ENCODE data around the gene SOCS1. TPM values are rescaled to one million over a fixed set of nuclear protein-coding genes. Genes with fewer than 3 reads are reported as not detected.

SOCS1 gene
- total RNA-seq, 6 experiments from 2014 or later: 3.8 to 6.7 (median 5.9) TPM

GRCh38 chr16:11238272-11239202 lies 17.5 kb downstream of the SOCS1 start:
- Mint-ChIP-seq H3K4me1 (ENCODE audit: low read depth) (peaks cover 22% of the 10 kb centered on the region), H3K9me3 (no peaks in the 10 kb centered on the region), H3K36me3 (ENCODE audit: low read depth) (no peaks in the 10 kb centered on the region), H3K27me3 (ENCODE audit: insufficient read depth) (peaks cover 2% of the 10 kb centered on the region; the same call in 1 of the 2 replicates), H3K4me3 (no peak overlapping the region), H3K27ac (no peak overlapping the region)
- TF ChIP-seq CTCF (IDR thresholded peaks at IDR 0.05): no peak
- no peak for DNase-seq

- H3K27ac Mint-ChIP-seq: no peak overlapping the region
- H3K4me1 Mint-ChIP-seq (ENCODE audit: low read depth): peaks cover 29% of the 10 kb centered on the region
- peaks cover 2% of the 10 kb centered on the region; the same call in 1 of the 2 replicates for H3K27me3 Mint-ChIP-seq (ENCODE audit: insufficient read depth)
- no peak for DNase-seq
- no peaks in the 10 kb centered on the region for H3K9me3 Mint-ChIP-seq
- H3K36me3 Mint-ChIP-seq (ENCODE audit: low read depth): no peaks in the 10 kb centered on the region
- TF ChIP-seq CTCF (IDR thresholded peaks at IDR 0.05): no peak
- no peak overlapping the region for H3K4me3 Mint-ChIP-seq
These were observed 19.3 kb downstream of the SOCS1 start for GRCh38 chr16:11236461-11237254.

- no peak; the same call in 1 of the 2 replicates for TF ChIP-seq CTCF (IDR thresholded peaks at IDR 0.05)
- Mint-ChIP-seq H3K36me3 (ENCODE audit: low read depth) (no peaks in the 10 kb centered on the region), H3K27me3 (ENCODE audit: insufficient read depth) (peaks cover 3% of the 10 kb centered on the region; the same call in 1 of the 2 replicates), H3K27ac (no peak overlapping the region), H3K9me3 (no peaks in the 10 kb centered on the region), H3K4me3 (no peak overlapping the region), H3K4me1 (ENCODE audit: low read depth) (peaks cover 29% of the 10 kb centered on the region)
- DNase-seq: no peak
These were observed 20.4 kb downstream of the SOCS1 start for GRCh38 chr16:11235703-11235991.

GRCh38 chr16:11234884-11235702 lies 20.9 kb downstream of the SOCS1 start:
- Mint-ChIP-seq H3K4me3 (no peak overlapping the region), H3K27ac (peak overlapping the region; percentile 22; the same call in 1 of the 2 replicates), H3K36me3 (ENCODE audit: low read depth) (no peaks in the 10 kb centered on the region), H3K27me3 (ENCODE audit: insufficient read depth) (peaks cover 2% of the 10 kb centered on the region; the same call in 1 of the 2 replicates), H3K9me3 (no peaks in the 10 kb centered on the region), H3K4me1 (ENCODE audit: low read depth) (peaks cover 29% of the 10 kb centered on the region)
- 0 out of 2 replicates have a peak, but pooled peaks have one; percentile 8 for TF ChIP-seq CTCF (IDR thresholded peaks at IDR 0.05)
- no peak for DNase-seq

Data from HFFc6 (cell line).